HG03196 (cell line): ENCODE measurements around the gene BAZ2B.

Experiments
- ATAC-seq: cut with Tn5 transposase; IDR thresholded peaks from one replicate; pipeline ENCODE4 v1.9.1; 2021; ENCODE audit not compliant: unreplicated experiment

Gene BAZ2B

GRCh38 chr2:159573846-159574606 is 42.3 kb downstream of the BAZ2B start:
- no peak for ATAC-seq

GRCh38 chr2:159573294-159573693 is 43.1 kb downstream of the BAZ2B start:
- ATAC-seq, result no peak

GRCh38 chr2:159572459-159572858 is 43.9 kb downstream of the BAZ2B start:
- no peak for ATAC-seq

- no peak for ATAC-seq
These were observed 44.6 kb downstream of the BAZ2B start for GRCh38 chr2:159571540-159572260.

GRCh38 chr2:159564081-159564480 is 52.3 kb downstream of the BAZ2B start:
- no peak for ATAC-seq

- ATAC-seq, result no peak
These were observed 54.1 kb downstream of the BAZ2B start for GRCh38 chr2:159562248-159562647.

GRCh38 chr2:159561786-159562185 is 54.6 kb downstream of the BAZ2B start:
- ATAC-seq, result no peak

GRCh38 chr2:159561242-159561641 is 55.1 kb downstream of the BAZ2B start:
- no peak for ATAC-seq

GRCh38 chr2:159559034-159559433 is 57.3 kb downstream of the BAZ2B start:
- no peak for ATAC-seq

GRCh38 chr2:159558479-159558878 is 57.9 kb downstream of the BAZ2B start:
- ATAC-seq, result no peak

- no peak for ATAC-seq
These were observed 58.8 kb downstream of the BAZ2B start for GRCh38 chr2:159557437-159558034.

- no peak for ATAC-seq
These were observed 60.5 kb downstream of the BAZ2B start for GRCh38 chr2:159555651-159556392.

GRCh38 chr2:159553727-159554126 is 62.6 kb downstream of the BAZ2B start:
- no peak for ATAC-seq

GRCh38 chr2:159551806-159552205 is 64.5 kb downstream of the BAZ2B start:
- ATAC-seq, result no peak

GRCh38 chr2:159550231-159550630 is 66.1 kb downstream of the BAZ2B start:
- no peak for ATAC-seq

- no peak for ATAC-seq
These were observed 67.1 kb downstream of the BAZ2B start for GRCh38 chr2:159549234-159549633.

GRCh38 chr2:159546716-159547430 is 69.5 kb downstream of the BAZ2B start:
- no peak for ATAC-seq

GRCh38 chr2:159546039-159546438 is 70.3 kb downstream of the BAZ2B start:
- no peak for ATAC-seq

- ATAC-seq, result no peak
These were observed 71.3 kb downstream of the BAZ2B start for GRCh38 chr2:159545085-159545484.

GRCh38 chr2:159542101-159542500 is 74.2 kb downstream of the BAZ2B start:
- ATAC-seq, result no peak

- no peak for ATAC-seq
These were observed 76.6 kb downstream of the BAZ2B start for GRCh38 chr2:159539701-159540100.
